Endodermal cell (in vitro differentiated cells): ENCODE data around the gene ZNF503. TPM values are rescaled to one million over a fixed set of nuclear protein-coding genes. Genes with fewer than 3 reads are reported as not detected.

Experiments
- DNase-seq: peaks from one replicate; pipeline ENCODE4 v3.0.0-alpha.2; 2017
- H3K27ac ChIP-seq: 2 replicates; pipeline ENCODE4 v1.5.1; 2013; ENCODE audit warnings: mild to moderate bottlenecking, low read depth, low read length, moderate library complexity
- H3K27me3 ChIP-seq: 2 replicates; pipeline ENCODE4 v1.6.1; 2013; ENCODE audit warnings: mild to moderate bottlenecking, low read length, moderate library complexity; ENCODE audit not compliant: insufficient read depth, control insufficient read depth, poor library complexity, severe bottlenecking
- H3K36me3 ChIP-seq: 2 replicates; pipeline ENCODE4 v1.7.0; 2013; ENCODE audit warnings: mild to moderate bottlenecking, low read length, moderate library complexity; ENCODE audit not compliant: control insufficient read depth, insufficient read depth
- H3K4me1 ChIP-seq: one replicate; pipeline ENCODE4 v1.7.0; 2013; ENCODE audit warnings: low read length; ENCODE audit not compliant: control insufficient read depth, insufficient read depth
- H3K4me3 ChIP-seq: 2 replicates; pipeline ENCODE4 v1.5.1; 2013; ENCODE audit warnings: mild to moderate bottlenecking, low read length, moderate library complexity
- H3K9ac ChIP-seq: 2 replicates; pipeline ENCODE4 v1.6.1; 2013; ENCODE audit warnings: mild to moderate bottlenecking, low read length, moderate library complexity; ENCODE audit not compliant: poor library complexity, severe bottlenecking; ENCODE audit errors: extremely low read depth
- H3K9me3 ChIP-seq: 2 replicates; pipeline ENCODE4 v1.6.1; 2013; ENCODE audit warnings: mild to moderate bottlenecking, low read length, moderate library complexity; ENCODE audit not compliant: control insufficient read depth
- H3K27ac Mint-ChIP-seq: 2 replicates; pipeline ENCODE4 v1.8.0; 2020; ENCODE audit warnings: mixed read lengths
- H3K27me3 Mint-ChIP-seq: 2 replicates; pipeline ENCODE4 v1.8.0; 2021; ENCODE audit warnings: mild to moderate bottlenecking, mixed read lengths; ENCODE audit not compliant: insufficient read depth
- H3K36me3 Mint-ChIP-seq: 2 replicates; pipeline ENCODE4 v1.8.0; 2020; ENCODE audit warnings: low read depth, mixed read lengths
- H3K4me1 Mint-ChIP-seq: 2 replicates; pipeline ENCODE4 v1.8.0; 2020; ENCODE audit warnings: mixed read lengths
- H3K4me3 Mint-ChIP-seq: 2 replicates; pipeline ENCODE4 v1.8.0; 2020; ENCODE audit warnings: mild to moderate bottlenecking, moderate library complexity, mixed read lengths
- H3K9me3 Mint-ChIP-seq: 2 replicates; pipeline ENCODE4 v1.8.0; 2020; ENCODE audit warnings: mild to moderate bottlenecking, mixed read lengths
- WGBS, 2 experiments: methylation state at CpG; one replicate each; pipeline versions ENCODE4 v1.1.5 to v1.1.7; 2013; ENCODE audit warnings: missing lambda C conversion rate in 2 of 2, mixed read lengths in 1 of 2; ENCODE audit not compliant: insufficient coverage in 1 of 2, insufficient read length in 1 of 2; 5-methylcytosine and 5-hydroxymethylcytosine counted together
- total RNA-seq, 2 donors: library from RNA; stranded (reverse); fragmentation: NEBNext Ultra II Directional in 1 of 2; extraction: Animal tissue kit (Norgen Biotek cat#: 25700) in 1 of 2; gene quantifications; 2 replicates in 1 of 2; 3 replicates in 1 of 2; pipeline ENCODE4 v1.2.1, GENCODE V29; 2021
- TF ChIP-seq, protein P1 (sequence below): fragments of 200-600 bp; sonication (generic); conservative IDR thresholded peaks from 2 replicates; pipeline ENCODE4 v1.5.0; 2021; ENCODE audit warnings: antibody characterized with exemption, mild to moderate bottlenecking

The ZNF503 gene
- total RNA-seq, 2 donors from 2014 or later = 0.40 to 1.1 TPM

DNA sequence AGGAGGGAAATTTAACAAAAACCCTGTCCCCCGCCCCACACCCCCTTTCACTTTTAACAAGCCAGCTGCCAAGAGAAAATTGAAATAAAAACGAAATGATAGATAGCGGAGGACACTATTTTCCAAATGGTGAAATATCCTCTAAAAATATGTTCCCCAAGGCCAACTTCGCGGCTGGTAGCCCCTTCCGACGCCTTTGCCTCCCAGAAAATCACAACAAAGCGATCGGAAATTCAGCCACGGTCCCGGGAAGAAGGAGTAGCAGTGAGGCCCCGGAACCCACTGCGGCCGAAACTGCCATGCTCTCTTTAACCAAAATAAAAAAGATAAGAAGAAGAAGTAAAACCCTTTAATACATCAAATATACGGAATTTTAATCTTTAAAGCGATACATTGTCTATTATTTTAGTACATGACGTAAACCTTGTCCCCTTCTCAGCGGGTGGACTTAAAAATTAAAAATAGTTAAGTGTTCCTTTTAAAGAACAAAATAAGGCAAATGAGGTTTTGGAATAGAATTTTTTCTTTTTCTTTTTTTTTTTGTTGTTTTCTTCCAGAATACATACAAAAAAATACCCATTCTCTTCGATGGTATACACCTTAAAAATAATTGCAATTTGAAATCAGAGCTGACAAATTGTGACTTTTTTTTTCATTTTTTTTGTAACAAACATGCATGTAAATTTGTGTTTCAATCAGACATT lies 3.9 kb downstream of the ZNF503 start:
- Mint-ChIP-seq H3K36me3 (no peaks in the 10 kb centered on the region), H3K9me3 (no peaks in the 10 kb centered on the region), H3K4me1 (peaks cover 15% of the 10 kb centered on the region), H3K27ac (no peak overlapping the region), H3K27me3 (peaks cover 92% of the 10 kb centered on the region), H3K4me3 (peak overlapping the region; percentile 49)
- Histone ChIP-seq H3K36me3 (no peaks in the 10 kb centered on the region), H3K9ac (no peak overlapping the region), H3K9me3 (no peaks in the 10 kb centered on the region), H3K4me1 (peaks cover 2% of the 10 kb centered on the region), H3K4me3 (peak overlapping the region; percentile 60), H3K27me3 (peaks cover 84% of the 10 kb centered on the region), H3K27ac (peak overlapping the region; percentile 70)
- TF ChIP-seq, protein P1, sequence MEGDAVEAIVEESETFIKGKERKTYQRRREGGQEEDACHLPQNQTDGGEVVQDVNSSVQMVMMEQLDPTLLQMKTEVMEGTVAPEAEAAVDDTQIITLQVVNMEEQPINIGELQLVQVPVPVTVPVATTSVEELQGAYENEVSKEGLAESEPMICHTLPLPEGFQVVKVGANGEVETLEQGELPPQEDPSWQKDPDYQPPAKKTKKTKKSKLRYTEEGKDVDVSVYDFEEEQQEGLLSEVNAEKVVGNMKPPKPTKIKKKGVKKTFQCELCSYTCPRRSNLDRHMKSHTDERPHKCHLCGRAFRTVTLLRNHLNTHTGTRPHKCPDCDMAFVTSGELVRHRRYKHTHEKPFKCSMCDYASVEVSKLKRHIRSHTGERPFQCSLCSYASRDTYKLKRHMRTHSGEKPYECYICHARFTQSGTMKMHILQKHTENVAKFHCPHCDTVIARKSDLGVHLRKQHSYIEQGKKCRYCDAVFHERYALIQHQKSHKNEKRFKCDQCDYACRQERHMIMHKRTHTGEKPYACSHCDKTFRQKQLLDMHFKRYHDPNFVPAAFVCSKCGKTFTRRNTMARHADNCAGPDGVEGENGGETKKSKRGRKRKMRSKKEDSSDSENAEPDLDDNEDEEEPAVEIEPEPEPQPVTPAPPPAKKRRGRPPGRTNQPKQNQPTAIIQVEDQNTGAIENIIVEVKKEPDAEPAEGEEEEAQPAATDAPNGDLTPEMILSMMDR = no peak
- 16 to 23% methylated on average over 6 to 17 of the region's 19 CpGs for WGBS, 2 experiments
- DNase-seq = no peak

DNA sequence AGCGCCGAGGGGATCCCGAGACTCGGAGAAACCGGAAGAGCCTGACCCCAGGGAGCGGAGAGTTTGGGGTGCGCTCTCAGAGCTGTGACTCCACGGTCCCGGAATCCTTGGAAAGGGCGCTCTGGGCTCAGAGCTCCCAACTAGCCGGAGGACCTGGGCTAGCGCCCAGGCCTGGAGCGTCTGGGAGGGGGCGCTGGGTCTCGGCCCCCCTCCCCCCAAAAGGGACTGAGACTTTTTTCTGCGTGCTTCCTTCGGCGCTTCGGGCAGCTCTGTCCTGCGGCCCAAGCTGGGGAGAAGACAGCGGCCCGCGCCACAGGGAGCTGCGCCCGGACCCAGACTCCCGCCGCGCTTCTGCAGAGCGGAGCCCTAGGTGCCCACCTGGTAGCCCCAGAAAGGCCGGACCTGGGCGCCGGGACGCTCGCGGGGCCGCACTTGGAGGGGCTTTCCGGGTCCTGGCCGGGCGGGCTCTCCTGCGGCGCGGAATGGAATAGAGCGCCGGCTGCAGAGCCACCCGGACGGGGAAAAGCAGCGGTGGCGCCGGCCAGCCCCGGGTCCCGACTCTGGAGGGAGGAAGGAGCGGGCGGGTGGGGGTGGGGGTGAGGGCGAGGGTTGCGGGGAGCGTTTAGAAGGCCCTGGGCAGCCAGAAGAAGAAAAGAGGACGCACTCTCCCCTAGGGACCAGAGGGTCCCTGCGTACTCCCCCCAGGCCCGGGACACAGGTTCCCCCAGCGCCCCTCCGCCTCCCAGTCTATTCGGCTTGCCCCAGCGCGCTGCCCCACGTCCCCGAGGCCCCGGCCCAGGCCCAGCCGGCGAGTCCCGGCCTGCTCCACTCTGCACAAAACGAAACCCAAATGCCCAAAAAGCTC lies 4.7 kb downstream of the ZNF503 start:
- peak; percentile 78 for DNase-seq
- H3K4me3 ChIP-seq = peak overlapping the region; percentile 73
- no peaks in the 10 kb centered on the region for H3K36me3 ChIP-seq
- no peaks in the 10 kb centered on the region for H3K9me3 Mint-ChIP-seq
- no peaks in the 10 kb centered on the region for H3K36me3 Mint-ChIP-seq
- peak overlapping the region; percentile 49 for H3K4me3 Mint-ChIP-seq
- WGBS, 2 experiments = 0 to 1% methylated on average over 12 to 70 of the region's 71 CpGs
- TF ChIP-seq, protein P1 = no peak
- peaks cover 15% of the 10 kb centered on the region for H3K4me1 Mint-ChIP-seq
- no peaks in the 10 kb centered on the region for H3K9me3 ChIP-seq
- H3K27ac Mint-ChIP-seq = no peak overlapping the region
- peaks cover 93% of the 10 kb centered on the region for H3K27me3 Mint-ChIP-seq
- peaks cover 92% of the 10 kb centered on the region for H3K27me3 ChIP-seq
- H3K4me1 ChIP-seq = peaks cover 2% of the 10 kb centered on the region
- peak overlapping the region; percentile 77 for H3K27ac ChIP-seq
- H3K9ac ChIP-seq = no peak overlapping the region

DNA sequence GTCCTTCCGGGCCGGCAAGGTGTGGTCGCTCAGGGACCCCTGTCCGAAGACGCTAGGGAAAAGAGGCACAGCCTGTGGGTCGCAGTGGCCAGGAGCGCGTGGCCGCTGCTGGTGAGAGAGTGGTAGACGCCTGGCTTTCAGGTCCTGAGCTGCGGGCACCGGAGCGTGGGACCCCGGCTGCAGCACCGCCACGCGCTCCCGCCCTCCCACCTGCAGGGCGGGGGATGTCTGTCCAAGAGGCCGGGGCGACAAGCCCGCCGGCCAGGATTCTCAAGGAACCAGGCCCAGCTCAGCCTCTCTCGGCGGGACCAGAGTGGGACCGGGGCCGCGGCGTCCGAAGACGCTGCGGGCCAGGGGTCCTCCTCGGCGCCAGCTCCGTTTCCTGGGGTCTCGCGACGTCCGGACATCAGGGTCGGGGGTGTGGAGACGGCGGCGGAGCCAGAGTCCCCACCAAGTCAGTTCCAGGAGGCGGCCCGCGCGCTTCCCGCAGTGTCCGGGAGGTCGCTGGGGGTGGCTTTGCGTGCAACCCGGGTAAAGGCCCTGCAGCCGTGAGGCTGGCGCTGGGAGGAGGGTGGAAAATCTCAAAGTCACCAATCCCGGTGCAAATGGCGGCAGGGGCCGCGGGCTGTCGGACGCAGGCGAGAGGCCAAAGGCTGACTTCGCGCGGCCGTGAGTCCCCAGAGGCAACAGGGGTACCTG lies 5.5 kb downstream of the ZNF503 start:
- TF ChIP-seq, protein P1 = no peak
- Histone ChIP-seq H3K9me3 (no peaks in the 10 kb centered on the region), H3K27me3 (peaks cover 99% of the 10 kb centered on the region), H3K36me3 (no peaks in the 10 kb centered on the region), H3K27ac (peak overlapping the region; percentile 77), H3K4me3 (peak overlapping the region; percentile 73), H3K4me1 (peaks cover 2% of the 10 kb centered on the region), H3K9ac (no peak overlapping the region)
- Mint-ChIP-seq H3K27ac (no peak overlapping the region), H3K27me3 (peaks cover 98% of the 10 kb centered on the region), H3K4me1 (peaks cover 15% of the 10 kb centered on the region), H3K9me3 (no peaks in the 10 kb centered on the region), H3K36me3 (no peaks in the 10 kb centered on the region), H3K4me3 (peak overlapping the region; percentile 49)
- WGBS, 2 experiments = 4% methylated on average over 14 to 65 of the region's 65 CpGs
- peak; percentile 78 for DNase-seq
